HG03045 (cell line): ENCODE measurements around the gene SYT11.
"Not testable (repeated sequence)": the region's sequence is repeated elsewhere in the genome, so short reads cannot be mapped to it uniquely, and the experiment has no call there.

Experiments used
- ATAC-seq: cut with Tn5 transposase; IDR thresholded peaks from one replicate; pipeline ENCODE4 v1.9.1; 2021; ENCODE audit warnings: mild to moderate bottlenecking, moderate library complexity; ENCODE audit not compliant: unreplicated experiment

SYT11 gene

GRCh38 chr1:155896476-155896875 lies 37.1 kb downstream of the SYT11 start:
- not testable (repeated sequence) for ATAC-seq

GRCh38 chr1:155897746-155898145 lies 38.4 kb downstream of the SYT11 start:
- no peak for ATAC-seq

- no peak for ATAC-seq
Observed at GRCh38 chr1:155898888-155899287, 39.5 kb downstream of the SYT11 start.

- ATAC-seq: no peak
Observed at GRCh38 chr1:155899683-155900082, 40.3 kb downstream of the SYT11 start.

- no peak for ATAC-seq
Observed at GRCh38 chr1:155900161-155900560, 40.8 kb downstream of the SYT11 start.

GRCh38 chr1:155904261-155904660 lies 44.9 kb downstream of the SYT11 start:
- ATAC-seq: no peak

GRCh38 chr1:155909894-155910293 lies 50.5 kb downstream of the SYT11 start:
- ATAC-seq: no peak

- no peak for ATAC-seq
Observed at GRCh38 chr1:155910621-155911121, 51.3 kb downstream of the SYT11 start.

GRCh38 chr1:155911156-155912055 lies 52.0 kb downstream of the SYT11 start, which contains the start of gene RIT1:
Gene RIT1 (minus strand): TSS chr1:155911349. CDS start chr1:155910761, 588 bp downstream.
- ATAC-seq: peak; percentile 76

- no peak for ATAC-seq
Observed at GRCh38 chr1:155912056-155912536, 52.7 kb downstream of the SYT11 start.

GRCh38 chr1:155913969-155914757 lies 54.8 kb downstream of the SYT11 start:
- no peak for ATAC-seq

GRCh38 chr1:155918660-155919059 lies 59.3 kb downstream of the SYT11 start:
- no peak for ATAC-seq

- no peak for ATAC-seq
Observed at GRCh38 chr1:155919801-155920200, 60.4 kb downstream of the SYT11 start.

- ATAC-seq: no peak
Observed at GRCh38 chr1:155920717-155921116, 61.4 kb downstream of the SYT11 start.

- no peak for ATAC-seq
Observed at GRCh38 chr1:155925506-155925905, 66.1 kb downstream of the SYT11 start.

GRCh38 chr1:155929057-155929456 lies 69.7 kb downstream of the SYT11 start:
- ATAC-seq: no peak

- ATAC-seq: not testable (repeated sequence)
Observed at GRCh38 chr1:155930725-155931124, 71.4 kb downstream of the SYT11 start.

- no peak for ATAC-seq
Observed at GRCh38 chr1:155931332-155932038, 72.1 kb downstream of the SYT11 start.

GRCh38 chr1:155932081-155932480 lies 72.7 kb downstream of the SYT11 start:
- no peak for ATAC-seq

GRCh38 chr1:155932487-155932886 lies 73.1 kb downstream of the SYT11 start:
- no peak for ATAC-seq

GRCh38 chr1:155933591-155934096 lies 74.3 kb downstream of the SYT11 start:
- ATAC-seq: no peak
